Measurements from ENCODE around the gene ZBTB47.

DNA sequence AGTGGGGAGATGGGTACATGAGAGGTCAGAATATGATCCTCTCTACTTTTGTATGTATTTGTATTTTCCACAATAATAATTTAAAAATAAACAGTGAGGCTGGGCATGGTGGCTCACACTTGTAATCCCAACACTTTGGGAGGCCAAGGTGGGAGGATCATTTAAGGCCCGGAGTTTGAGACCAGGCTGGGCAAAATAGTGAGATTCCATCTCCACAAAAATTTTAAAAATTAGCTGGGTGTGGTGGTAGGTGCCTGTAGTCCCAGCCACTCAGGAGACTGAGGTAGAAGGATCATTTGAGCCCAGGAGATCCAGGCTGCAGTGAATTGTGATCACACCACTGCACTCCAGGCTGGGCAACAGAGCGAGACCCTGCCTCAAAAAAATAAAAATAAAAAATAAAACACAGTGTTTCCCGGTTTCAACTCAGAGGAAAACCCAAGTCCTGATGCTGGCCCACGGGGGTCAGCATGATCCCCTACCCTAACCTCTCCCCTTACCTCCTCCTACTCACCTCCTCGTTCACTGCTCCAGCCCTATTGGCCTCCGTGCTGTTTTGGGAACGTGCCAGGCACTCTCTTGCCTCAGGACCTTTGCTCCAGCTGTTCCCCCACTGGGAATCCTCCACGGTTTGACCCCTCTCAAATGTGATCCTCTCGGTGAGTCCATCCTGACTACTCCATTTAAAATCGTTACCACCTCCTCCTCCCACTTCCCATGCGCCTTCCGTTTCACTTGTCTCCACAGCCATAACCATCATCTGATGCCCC is 29.0 kb downstream of the ZBTB47 start:
- TF ChIP-seq, protein P1, sequence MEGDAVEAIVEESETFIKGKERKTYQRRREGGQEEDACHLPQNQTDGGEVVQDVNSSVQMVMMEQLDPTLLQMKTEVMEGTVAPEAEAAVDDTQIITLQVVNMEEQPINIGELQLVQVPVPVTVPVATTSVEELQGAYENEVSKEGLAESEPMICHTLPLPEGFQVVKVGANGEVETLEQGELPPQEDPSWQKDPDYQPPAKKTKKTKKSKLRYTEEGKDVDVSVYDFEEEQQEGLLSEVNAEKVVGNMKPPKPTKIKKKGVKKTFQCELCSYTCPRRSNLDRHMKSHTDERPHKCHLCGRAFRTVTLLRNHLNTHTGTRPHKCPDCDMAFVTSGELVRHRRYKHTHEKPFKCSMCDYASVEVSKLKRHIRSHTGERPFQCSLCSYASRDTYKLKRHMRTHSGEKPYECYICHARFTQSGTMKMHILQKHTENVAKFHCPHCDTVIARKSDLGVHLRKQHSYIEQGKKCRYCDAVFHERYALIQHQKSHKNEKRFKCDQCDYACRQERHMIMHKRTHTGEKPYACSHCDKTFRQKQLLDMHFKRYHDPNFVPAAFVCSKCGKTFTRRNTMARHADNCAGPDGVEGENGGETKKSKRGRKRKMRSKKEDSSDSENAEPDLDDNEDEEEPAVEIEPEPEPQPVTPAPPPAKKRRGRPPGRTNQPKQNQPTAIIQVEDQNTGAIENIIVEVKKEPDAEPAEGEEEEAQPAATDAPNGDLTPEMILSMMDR (conservative IDR thresholded peaks at IDR 0.05 in 1 of 2, IDR thresholded peaks at IDR 0.05 in 1 of 2; ENCODE audit: low read depth in 1 of 2, low read length in 2 of 2): no peak
- TF ChIP-seq EZH2 (IDR thresholded peaks at IDR 0.05; ENCODE audit: low read length, missing control alignments): no peak

Data from fibroblast of lung (primary cell).